IMR-90 (cell line): ENCODE results near the gene POU2AF2.

Experiments used
- BHLHE40 ChIP-seq: fragments of 150-350 bp; IDR thresholded peaks from 2 replicates; pipeline ENCODE4 v1.6.1; 2016; ENCODE audit warnings: mild to moderate bottlenecking, low read depth, low read length
- CEBPB ChIP-seq: IDR thresholded peaks from 2 replicates; pipeline ENCODE4 v1.6.1; 2012; ENCODE audit warnings: low read depth, low read length, improper control_type of control experiment
- CTCF ChIP-seq: conservative IDR thresholded peaks from 2 replicates; pipeline ENCODE4 v1.5.1; 2012; ENCODE audit warnings: mild to moderate bottlenecking, low read depth, low read length, improper control_type of control experiment
- ELK1 ChIP-seq: fragments of 150-350 bp; IDR thresholded peaks from 2 replicates; pipeline ENCODE4 v1.6.1; 2016; ENCODE audit warnings: low read depth, mild to moderate bottlenecking, low read length, moderate library complexity, borderline replicate concordance
- MAFK ChIP-seq: IDR thresholded peaks from 2 replicates; pipeline ENCODE4 v1.6.1; 2012; ENCODE audit warnings: low read depth, low read length, improper control_type of control experiment
- MXI1 ChIP-seq: IDR thresholded peaks from 2 replicates; pipeline ENCODE4 v1.6.1; 2012; ENCODE audit warnings: low read depth, mild to moderate bottlenecking, low read length, moderate library complexity, borderline replicate concordance
- POLR2A ChIP-seq: IDR thresholded peaks from 2 replicates; pipeline ENCODE4 v1.6.1; 2012; ENCODE audit warnings: mild to moderate bottlenecking, low read depth, low read length
- RAD21 ChIP-seq: IDR thresholded peaks from 2 replicates; pipeline ENCODE4 v1.6.1; 2012; ENCODE audit warnings: low read length, improper control_type of control experiment
- RFX5 ChIP-seq: IDR thresholded peaks from 2 replicates; pipeline ENCODE4 v1.8.0; 2012; ENCODE audit warnings: low read depth, mild to moderate bottlenecking, low read length, moderate library complexity
- SMC3 ChIP-seq: fragments of 150-350 bp; IDR thresholded peaks from 2 replicates; pipeline ENCODE4 v1.6.1; 2016; ENCODE audit warnings: low read depth, mild to moderate bottlenecking, antibody characterized with exemption, low read length, moderate library complexity
- USF2 ChIP-seq: fragments of 150-350 bp; IDR thresholded peaks from 2 replicates; pipeline ENCODE4 v1.6.1; 2017; ENCODE audit warnings: mild to moderate bottlenecking, antibody characterized with exemption, low read length, low read depth

- TF ChIP-seq POLR2A (no peak), BHLHE40 (no peak), CTCF (no peak), CEBPB (no peak), SMC3 (no peak), ELK1 (no peak), USF2 (no peak), RFX5 (no peak), MAFK (no peak), RAD21 (no peak), MXI1 (no peak)
Measured at GRCh38 chr11:111285189-111286091, 39.9 kb downstream of the POU2AF2 start.
